GM21786 (cell line): ENCODE results near the gene ANO7.

Experiments
- ATAC-seq: cut with Tn5 transposase; IDR thresholded peaks from one replicate; pipeline ENCODE4 v1.9.1; 2021; ENCODE audit not compliant: unreplicated experiment

ANO7 gene

GRCh38 chr2:241156971-241157441 is 31.5 kb upstream of the ANO7 start:
- ATAC-seq, result no peak

- ATAC-seq, result no peak
Measured at GRCh38 chr2:241157841-241158545, 30.5 kb upstream of the ANO7 start.

DNA sequence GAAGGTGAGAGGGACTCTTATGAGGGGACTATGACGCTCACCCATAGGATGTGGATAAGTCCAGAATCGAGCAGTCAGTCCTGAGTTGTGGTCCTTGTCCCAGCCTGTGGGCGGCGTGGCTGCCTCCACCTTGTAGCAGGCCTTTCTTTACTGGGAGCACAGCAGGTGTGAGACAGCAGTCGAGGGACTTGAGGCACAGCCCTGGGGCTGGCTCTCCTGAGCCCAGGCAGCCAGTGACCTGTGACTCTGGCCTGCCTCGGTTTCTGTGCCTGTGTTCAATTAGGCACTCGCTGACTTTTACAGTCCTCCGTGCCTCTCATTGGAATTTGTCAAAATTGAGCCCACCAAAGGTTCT is 30.0 kb upstream of the ANO7 start:
- ATAC-seq, result no peak

DNA sequence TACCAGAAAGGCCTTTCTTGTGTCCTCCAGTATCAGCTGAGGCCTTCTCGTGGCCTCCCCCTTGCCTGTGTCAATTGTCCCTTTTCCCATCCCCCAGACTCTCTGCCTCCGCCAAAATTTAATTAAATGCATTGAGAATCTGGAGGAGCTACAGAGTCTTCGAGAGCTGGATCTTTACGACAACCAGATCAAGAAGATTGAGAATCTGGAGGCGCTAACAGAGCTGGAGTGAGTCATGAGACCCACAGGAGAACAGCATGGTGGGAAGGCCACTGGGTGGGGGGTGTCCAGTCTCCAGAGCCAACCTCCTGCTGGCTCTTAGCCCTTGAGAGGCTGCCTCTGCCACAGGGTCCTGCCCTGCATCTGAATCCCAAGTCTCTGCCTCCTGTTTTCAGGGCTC is 29.4 kb upstream of the ANO7 start:
- ATAC-seq, result no peak

GRCh38 chr2:241160318-241160717 is 28.2 kb upstream of the ANO7 start:
- ATAC-seq, result no peak

DNA sequence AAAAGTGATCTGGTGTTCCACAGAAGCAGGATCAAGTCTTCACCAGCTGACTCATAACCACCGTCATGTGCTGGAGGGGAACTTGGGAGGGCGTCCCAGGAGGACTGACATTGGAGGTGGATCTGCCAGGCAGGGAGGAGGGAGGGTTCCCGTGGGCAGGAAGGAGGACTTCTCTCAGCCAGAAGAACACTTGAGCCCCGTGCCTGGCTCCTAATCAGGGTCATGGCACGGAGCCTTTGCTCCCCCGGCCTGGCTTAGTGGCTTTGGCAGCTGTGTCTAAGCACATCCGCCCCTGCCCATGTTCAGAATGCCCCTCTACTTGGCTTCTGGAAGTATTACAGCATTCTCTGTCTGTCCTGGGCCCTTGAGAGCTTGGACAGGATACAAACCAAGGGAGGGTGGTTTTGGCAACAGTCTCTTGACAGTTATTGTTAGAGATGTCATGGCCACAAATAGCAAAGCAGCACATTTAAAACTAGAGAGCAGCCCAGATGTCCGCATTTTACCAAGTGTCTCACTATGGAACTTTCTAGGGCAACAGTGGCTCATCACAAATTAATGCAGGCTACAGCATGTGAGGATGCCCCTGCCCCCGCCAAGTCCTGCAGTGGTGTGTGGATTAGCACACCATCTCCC is 26.7 kb upstream of the ANO7 start:
- ATAC-seq, result no peak

DNA sequence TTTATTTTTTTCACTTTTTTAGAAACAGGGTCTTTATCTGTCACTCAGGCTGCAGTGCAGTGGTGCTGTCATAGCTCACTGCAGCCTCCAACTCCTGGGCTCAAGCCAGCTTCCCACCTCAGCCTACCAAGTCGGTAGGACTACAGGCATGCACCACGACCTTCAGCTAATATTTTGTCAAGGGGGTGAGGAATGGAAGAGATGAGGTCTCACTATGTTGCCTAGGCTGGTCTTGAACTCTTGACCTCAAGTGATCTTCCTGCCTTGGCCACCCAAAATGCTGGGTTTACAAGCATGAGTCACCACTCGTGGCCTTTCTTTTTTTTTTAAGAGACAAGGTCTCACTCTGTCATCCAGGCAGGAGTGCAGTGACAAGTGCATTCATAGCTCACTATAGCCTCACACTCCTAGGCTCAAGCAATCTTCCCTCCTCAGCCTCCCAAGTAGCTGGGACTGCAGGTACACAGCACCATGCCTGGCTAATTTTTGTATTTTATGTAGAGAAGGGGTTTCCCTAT is 24.8 kb upstream of the ANO7 start:
- no peak for ATAC-seq

DNA sequence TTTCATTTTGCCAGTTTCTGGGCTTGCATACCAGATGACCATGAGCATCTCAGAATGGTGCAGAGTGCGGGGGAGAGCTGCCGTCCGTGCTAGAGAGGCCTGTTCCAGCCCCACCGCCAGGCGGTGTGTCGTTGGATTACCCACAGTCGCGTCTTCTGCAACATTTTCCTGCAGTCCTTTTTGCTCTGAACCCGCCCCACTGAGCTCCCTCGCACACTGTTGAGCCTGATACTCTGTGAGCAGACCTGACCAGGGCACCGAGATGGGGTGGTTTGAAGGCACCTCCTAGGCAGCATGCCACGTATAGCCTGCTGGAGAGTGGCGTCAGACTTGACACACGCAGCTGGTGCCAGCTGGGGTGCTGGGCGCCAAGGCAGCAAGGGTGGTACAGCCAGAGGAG is 20.1 kb upstream of the ANO7 start:
- no peak for ATAC-seq

GRCh38 chr2:241173557-241173956 is 14.9 kb upstream of the ANO7 start:
- ATAC-seq, result no peak

DNA sequence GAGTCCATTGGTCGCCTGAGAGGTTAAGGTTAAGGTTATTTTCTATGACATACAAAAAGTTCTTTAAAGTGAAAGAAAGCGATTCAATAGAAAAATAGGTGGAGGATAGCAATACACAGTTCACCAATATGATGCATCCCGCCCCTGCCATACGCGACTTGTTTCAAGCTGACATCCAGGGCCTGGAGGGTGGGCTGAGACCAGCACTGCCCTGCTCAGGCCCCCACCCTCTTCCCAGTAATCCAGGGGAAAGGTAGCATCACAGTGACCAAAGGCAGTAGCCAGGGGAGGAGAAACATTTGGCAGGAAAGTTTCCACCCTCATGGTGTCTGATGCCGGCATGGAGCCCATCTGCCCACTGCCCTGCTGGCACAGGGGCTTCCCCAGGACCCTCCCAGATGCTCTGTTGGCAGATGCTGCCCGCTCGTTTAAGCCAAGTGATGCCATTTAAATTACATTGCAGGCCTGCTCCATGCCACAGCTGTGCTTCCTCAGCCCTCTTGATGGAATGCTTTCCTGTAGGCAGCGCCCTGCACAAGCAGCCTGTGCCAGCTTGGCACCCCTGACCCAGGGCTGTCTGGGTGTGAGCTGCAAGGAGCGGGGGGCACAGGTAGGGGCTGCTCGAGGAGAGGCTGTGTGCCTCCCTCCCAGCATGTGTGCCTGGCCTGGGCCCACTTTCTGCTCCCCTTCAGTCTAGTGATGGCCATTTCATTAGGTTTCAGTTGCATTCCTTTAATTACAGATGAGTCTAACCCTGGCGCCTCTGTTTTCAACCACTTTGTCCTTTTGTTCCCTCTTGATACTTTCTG is 10.7 kb upstream of the ANO7 start:
- no peak for ATAC-seq

DNA sequence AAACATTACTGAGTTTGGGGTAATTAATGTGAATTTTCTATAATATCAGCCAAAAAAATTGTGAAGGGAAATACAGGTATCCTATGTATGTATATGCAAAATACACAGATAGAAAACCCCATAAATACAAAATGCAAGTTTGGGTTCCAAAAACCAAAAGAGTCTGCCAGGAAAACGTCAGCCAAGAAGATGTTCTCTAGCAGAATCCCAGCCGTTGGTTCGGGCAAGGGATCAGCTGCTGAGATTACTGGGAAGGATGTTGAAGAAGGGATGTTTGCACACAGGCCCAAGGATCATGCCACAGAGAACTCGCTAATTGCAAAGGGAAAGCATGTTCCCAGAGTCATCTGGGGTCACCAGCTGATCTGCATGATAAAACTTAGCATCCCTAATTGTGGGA is 9.5 kb upstream of the ANO7 start:
- no peak for ATAC-seq

DNA sequence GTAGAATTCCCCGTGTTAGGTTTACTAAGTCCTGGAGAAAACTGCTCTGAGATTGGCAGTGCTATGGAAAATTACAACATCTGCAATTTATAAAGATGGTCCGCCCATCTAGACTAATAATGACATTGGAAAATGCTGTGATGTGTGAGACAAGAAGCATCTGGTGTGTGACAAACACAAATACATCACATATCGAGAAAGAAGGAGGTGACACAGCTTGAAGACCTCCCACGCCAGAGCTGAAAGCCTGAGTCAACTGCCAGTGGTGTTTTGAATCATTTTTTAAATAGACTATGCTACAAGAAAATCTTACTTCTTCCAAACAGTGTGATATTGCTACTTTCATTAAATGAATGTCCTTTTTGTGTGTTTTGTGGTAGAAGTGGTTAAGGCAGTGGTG is 8.6 kb upstream of the ANO7 start:
- ATAC-seq, result no peak

- no peak for ATAC-seq
Measured at GRCh38 chr2:241180495-241180894, 8.0 kb upstream of the ANO7 start.

DNA sequence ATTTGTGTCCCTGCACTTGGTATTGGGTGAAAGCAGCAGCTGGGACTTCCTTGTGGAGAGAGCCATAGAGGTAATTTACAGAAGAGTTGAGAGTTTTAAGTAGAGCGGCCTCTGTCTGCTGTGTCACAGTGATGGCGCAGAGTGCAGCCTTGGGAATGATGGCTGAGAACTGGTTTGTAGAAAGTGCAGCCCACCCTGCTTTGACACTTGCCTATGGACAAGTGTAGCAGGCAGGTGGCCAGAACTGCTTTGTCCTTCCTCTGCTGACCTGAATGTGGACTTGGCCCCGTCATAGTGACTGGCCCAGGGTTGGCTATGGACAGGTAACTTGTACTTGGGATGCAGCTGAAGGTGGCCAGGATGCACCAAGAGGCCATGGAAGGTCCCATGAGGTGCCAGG is 6.4 kb upstream of the ANO7 start:
- no peak for ATAC-seq

- no peak for ATAC-seq
Measured at GRCh38 chr2:241182531-241183133, 5.8 kb upstream of the ANO7 start.

DNA sequence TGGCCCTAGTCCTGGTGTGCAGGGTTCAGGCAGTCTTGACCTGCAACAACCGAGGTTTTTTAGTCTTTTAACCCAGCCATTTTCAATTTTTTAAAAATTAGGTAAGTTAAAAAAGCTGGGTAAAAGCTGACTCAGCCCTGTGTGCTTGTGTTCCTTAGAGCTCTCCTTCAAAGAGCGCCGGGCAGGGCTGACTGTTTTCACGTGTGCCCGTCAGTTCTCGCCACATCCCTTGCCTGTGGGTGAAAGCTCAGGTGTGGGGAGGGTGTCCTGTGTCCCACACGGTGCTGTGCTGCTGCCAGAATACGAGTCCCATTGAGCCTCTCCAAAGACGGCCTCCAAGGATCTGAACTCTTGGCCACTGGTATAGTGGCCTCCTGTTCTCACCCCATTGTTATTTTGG is 5.3 kb upstream of the ANO7 start:
- no peak for ATAC-seq

DNA sequence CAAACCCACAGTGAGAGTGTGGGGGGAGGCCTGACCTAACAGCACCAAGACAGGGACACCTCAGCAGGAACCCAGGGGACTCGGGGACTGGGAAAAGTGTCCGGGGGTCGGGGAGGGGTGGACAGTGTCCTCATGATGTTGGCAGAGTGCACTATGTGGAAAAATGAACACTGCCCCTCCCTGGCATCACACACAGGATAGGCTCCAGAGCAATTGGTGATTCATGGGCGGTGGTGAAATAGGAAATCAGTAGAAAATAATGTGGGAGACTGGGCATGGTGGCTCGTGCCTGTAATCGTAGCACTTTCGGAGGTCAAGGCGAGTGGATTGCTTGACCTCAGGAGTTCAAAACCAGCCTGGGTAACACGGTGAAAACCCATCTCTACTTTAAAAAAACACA is 3.6 kb upstream of the ANO7 start:
- no peak for ATAC-seq

DNA sequence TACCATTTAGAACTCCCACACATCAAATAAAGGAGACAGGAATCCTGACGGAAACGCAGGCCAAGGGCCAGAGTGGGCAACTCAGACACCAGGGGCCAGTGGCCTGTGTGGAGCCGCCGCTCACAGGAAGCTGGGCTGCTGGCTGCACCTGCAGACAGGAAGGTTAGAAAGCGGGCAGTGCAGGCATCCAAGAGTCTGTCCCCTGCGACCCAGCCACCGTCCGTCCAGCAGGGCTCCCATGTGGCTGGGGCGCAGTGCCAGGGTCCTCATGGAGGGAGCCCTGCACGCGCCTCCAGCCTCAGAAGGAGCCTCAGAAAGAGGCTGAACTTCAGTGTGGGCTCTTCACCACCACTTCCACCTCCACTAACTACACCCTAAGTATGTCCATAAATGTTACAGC is 2.5 kb upstream of the ANO7 start:
- ATAC-seq, result no peak

GRCh38 chr2:241187101-241187917 is 1.2 kb upstream of the ANO7 start:
- ATAC-seq, result no peak

GRCh38 chr2:241187918-241188234 is 601 bp upstream of the ANO7 start:
- no peak for ATAC-seq
